WERI-Rb-1 (cell line): ENCODE results near the gene DCXR.

Experiments
- DNase-seq: peaks from one replicate; pipeline ENCODE4 v3.0.0-alpha.2; 2020
- H3K27ac ChIP-seq: fragments of 250-450 bp; sonication (Bioruptor Pico); 2 replicates; pipeline ENCODE4 v1.5.1; 2020; ENCODE audit warnings: mild to moderate bottlenecking, moderate library complexity
- H3K27me3 ChIP-seq: fragments of 250-450 bp; sonication (Bioruptor Pico); 2 replicates; pipeline ENCODE4 v1.5.1; 2021; ENCODE audit warnings: mild to moderate bottlenecking, low read depth, moderate library complexity; ENCODE audit not compliant: insufficient read depth, severe bottlenecking
- H3K36me3 ChIP-seq: fragments of 250-450 bp; sonication (Bioruptor Pico); 2 replicates; pipeline ENCODE4 v1.5.1; 2020; ENCODE audit warnings: mild to moderate bottlenecking, moderate library complexity
- H3K4me3 ChIP-seq: 2 replicates; pipeline ENCODE4 v1.5.1; 2011; ENCODE audit warnings: low read depth, mild to moderate bottlenecking, control low read depth, low read length
- H3K9me3 ChIP-seq: fragments of 250-450 bp; sonication (Bioruptor Pico); 2 replicates; pipeline ENCODE4 v1.5.1; 2021; ENCODE audit warnings: mild to moderate bottlenecking, moderate library complexity; ENCODE audit not compliant: severe bottlenecking
- CTCF ChIP-seq: IDR thresholded peaks from 2 replicates; pipeline ENCODE4 v1.5.1; 2011; ENCODE audit warnings: low read depth, mild to moderate bottlenecking, control low read depth, inconsistent platforms, low read length

DCXR gene

GRCh38 chr17:82014971-82015310 lies 22.6 kb downstream of the DCXR start:
- no peak for DNase-seq
- TF ChIP-seq CTCF, result no peak
- Histone ChIP-seq H3K4me3 (no peak overlapping the region), H3K27me3 (no peaks in the 10 kb centered on the region), H3K9me3 (no peaks in the 10 kb centered on the region), H3K36me3 (peaks cover 38% of the 10 kb centered on the region), H3K27ac (no peak overlapping the region)

GRCh38 chr17:82014432-82014831 lies 23.1 kb downstream of the DCXR start:
- H3K36me3 ChIP-seq, result peaks cover 38% of the 10 kb centered on the region
- H3K27me3 ChIP-seq, result no peaks in the 10 kb centered on the region
- no peak overlapping the region for H3K27ac ChIP-seq
- H3K4me3 ChIP-seq, result no peak overlapping the region
- DNase-seq, result no peak
- no peaks in the 10 kb centered on the region for H3K9me3 ChIP-seq
- TF ChIP-seq CTCF, result no peak

GRCh38 chr17:82013772-82014321 lies 23.6 kb downstream of the DCXR start:
- Histone ChIP-seq H3K4me3 (no peak overlapping the region), H3K36me3 (peaks cover 38% of the 10 kb centered on the region), H3K27ac (no peak overlapping the region), H3K27me3 (no peaks in the 10 kb centered on the region), H3K9me3 (no peaks in the 10 kb centered on the region)
- no peak for TF ChIP-seq CTCF
- no peak for DNase-seq

- Histone ChIP-seq H3K27ac (no peak overlapping the region), H3K36me3 (peaks cover 33% of the 10 kb centered on the region), H3K9me3 (no peaks in the 10 kb centered on the region), H3K27me3 (no peaks in the 10 kb centered on the region), H3K4me3 (no peak overlapping the region)
- no peak for DNase-seq
- no peak for TF ChIP-seq CTCF
These were observed 24.2 kb downstream of the DCXR start for GRCh38 chr17:82013341-82013740.

GRCh38 chr17:82012640-82013295 lies 24.7 kb downstream of the DCXR start:
- no peak for TF ChIP-seq CTCF
- H3K27me3 ChIP-seq, result no peaks in the 10 kb centered on the region
- no peak overlapping the region for H3K27ac ChIP-seq
- H3K36me3 ChIP-seq, result peaks cover 27% of the 10 kb centered on the region
- H3K9me3 ChIP-seq, result no peaks in the 10 kb centered on the region
- DNase-seq, result no peak
- no peak overlapping the region for H3K4me3 ChIP-seq

GRCh38 chr17:82012261-82012639 lies 25.2 kb downstream of the DCXR start:
- Histone ChIP-seq H3K27ac (no peak overlapping the region), H3K36me3 (peaks cover 22% of the 10 kb centered on the region), H3K4me3 (no peak overlapping the region), H3K27me3 (no peaks in the 10 kb centered on the region), H3K9me3 (no peaks in the 10 kb centered on the region)
- TF ChIP-seq CTCF, result no peak
- DNase-seq, result no peak
